IPS-15b (cell line): ENCODE data around the gene WRAP53.

Source experiments
- H3K27me3 ChIP-seq: one replicate; pipeline ENCODE4 v1.6.1; 2013; ENCODE audit warnings: low read length; ENCODE audit not compliant: control insufficient read depth, insufficient read depth
- H3K36me3 ChIP-seq: one replicate; pipeline ENCODE4 v1.6.1; 2013; ENCODE audit warnings: low read length; ENCODE audit not compliant: control insufficient read depth, insufficient read depth
- H3K4me1 ChIP-seq: one replicate; pipeline ENCODE4 v1.6.1; 2013; ENCODE audit warnings: mild to moderate bottlenecking, low read length; ENCODE audit not compliant: control insufficient read depth, insufficient read depth
- H3K4me3 ChIP-seq: one replicate; pipeline ENCODE4 v1.5.1; 2013; ENCODE audit warnings: low read depth, low read length
- H3K9ac ChIP-seq: one replicate; pipeline ENCODE4 v1.6.1; 2013; ENCODE audit warnings: low read depth, mild to moderate bottlenecking, low read length
- H3K9me3 ChIP-seq: one replicate; pipeline ENCODE4 v1.6.1; 2013; ENCODE audit warnings: mild to moderate bottlenecking, low read length; ENCODE audit not compliant: control insufficient read depth, insufficient read depth

The WRAP53 gene

DNA sequence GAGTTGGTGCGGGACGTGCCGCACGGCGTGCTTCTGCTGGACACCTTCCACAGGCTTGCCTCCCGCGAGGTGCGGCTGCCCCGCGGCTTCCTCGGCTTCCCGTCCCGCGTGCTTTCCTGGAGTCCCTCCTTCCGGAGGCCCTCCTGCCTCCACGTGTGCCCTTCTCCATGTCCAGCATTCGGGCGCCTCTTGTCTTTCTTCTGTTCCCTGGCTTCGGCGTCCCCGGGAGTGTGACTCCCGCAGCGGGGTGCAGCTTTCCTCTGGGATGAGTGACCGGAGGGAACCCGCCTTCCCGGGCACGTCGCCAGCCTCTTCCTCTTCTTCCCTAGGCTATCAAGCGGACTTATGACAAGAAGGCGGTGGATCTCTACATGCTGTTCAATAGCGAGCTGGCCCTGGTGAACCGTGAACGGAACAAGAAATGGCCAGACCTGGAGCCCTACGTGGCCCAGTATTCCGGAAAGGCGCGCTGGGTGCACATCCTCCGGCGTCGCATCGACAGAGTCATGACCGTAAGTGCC lies 52.3 kb downstream of the WRAP53 start:
- H3K9me3 ChIP-seq: no peaks in the 10 kb centered on the region
- no peak overlapping the region for H3K4me3 ChIP-seq
- H3K27me3 ChIP-seq: peaks cover 7% of the 10 kb centered on the region

DNA sequence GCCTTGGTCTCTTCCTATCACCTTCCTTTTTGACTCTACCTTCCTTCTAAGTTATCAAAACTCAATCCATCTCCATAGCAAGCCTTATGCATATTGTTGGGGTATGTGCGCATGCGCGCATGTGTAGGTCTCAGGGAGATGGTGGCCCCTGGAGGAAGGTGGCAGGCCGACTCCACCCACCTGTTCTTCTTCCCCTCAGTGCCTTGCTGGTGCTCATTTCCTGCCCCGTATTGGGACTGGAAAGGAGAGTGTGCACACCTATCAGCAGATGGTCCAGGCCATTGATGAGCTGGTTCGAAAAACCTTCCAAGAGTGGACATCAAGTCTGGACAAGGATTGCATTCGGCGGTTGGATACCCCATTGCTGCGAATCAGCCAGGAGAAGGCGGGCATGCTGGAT lies 54.5 kb downstream of the WRAP53 start:
- H3K36me3 ChIP-seq: no peaks in the 10 kb centered on the region
- H3K4me3 ChIP-seq: no peak overlapping the region
- H3K27me3 ChIP-seq: no peaks in the 10 kb centered on the region
- H3K4me1 ChIP-seq: no peaks in the 10 kb centered on the region
- no peaks in the 10 kb centered on the region for H3K9me3 ChIP-seq
- H3K9ac ChIP-seq: no peak overlapping the region

More for the DNA sequence above, 52.3 kb downstream of the WRAP53 start:
- Histone ChIP-seq H3K9ac (no peak overlapping the region), H3K36me3 (no peaks in the 10 kb centered on the region), H3K4me1 (no peaks in the 10 kb centered on the region)

DNA sequence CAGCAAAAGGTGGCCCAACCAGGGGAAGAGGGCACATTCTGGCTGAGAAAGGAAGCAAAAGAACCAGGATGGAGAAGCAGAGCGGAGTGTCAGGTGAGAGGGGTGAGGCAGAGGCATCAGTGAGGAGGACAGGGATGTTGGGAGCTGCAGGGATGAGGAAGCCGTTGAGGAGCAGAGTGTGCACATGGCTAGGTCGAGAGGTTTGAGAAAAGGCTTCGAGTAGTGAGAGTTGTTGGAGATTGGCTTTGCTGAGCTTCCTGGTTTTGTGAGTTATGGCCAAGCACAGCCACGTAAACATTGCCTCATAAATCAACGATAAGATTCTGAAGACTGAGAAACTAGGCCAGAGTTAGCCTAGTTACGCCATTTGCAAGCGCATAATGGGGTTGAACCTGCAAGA lies 56.1 kb downstream of the WRAP53 start:
- Histone ChIP-seq H3K36me3 (no peaks in the 10 kb centered on the region), H3K9me3 (no peaks in the 10 kb centered on the region), H3K4me1 (no peaks in the 10 kb centered on the region), H3K4me3 (no peak overlapping the region), H3K27me3 (no peaks in the 10 kb centered on the region), H3K9ac (no peak overlapping the region)

DNA sequence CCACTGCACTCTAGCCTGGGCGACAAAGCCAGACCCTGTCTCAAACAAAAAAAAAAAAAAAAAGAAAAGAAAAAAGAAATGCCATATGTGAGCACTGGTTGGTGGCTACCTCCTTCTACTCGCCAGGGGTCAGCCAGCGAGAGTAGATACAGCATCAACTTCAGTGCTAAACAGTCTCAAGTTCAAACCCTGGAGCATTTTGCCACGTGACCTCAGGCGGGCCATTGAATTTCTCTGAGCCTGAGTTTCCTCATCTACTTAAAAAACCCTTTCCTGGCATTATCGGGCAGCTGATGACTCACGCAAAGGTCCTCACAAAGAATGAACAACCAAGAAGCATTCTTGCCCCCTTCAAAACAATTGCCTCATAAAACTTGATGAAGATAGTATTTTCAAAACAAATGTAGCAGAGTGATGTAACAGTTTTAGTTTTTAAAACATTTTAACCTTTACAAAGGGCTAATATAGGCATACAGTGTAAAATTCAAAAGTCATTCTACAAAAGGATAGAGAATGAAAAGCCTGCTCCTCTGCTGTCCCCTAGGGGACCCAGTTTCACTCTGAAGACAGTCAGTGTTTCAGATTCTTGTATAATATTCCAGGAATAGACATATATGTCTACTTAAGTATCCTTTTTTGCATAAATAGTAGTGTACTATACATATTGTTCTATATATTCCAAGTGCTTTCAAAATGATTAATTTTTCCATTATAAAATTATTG lies 57.6 kb downstream of the WRAP53 start:
- no peak overlapping the region for H3K4me3 ChIP-seq
- no peaks in the 10 kb centered on the region for H3K36me3 ChIP-seq
- no peak overlapping the region for H3K9ac ChIP-seq
- no peaks in the 10 kb centered on the region for H3K27me3 ChIP-seq
- no peaks in the 10 kb centered on the region for H3K9me3 ChIP-seq
- no peaks in the 10 kb centered on the region for H3K4me1 ChIP-seq

DNA sequence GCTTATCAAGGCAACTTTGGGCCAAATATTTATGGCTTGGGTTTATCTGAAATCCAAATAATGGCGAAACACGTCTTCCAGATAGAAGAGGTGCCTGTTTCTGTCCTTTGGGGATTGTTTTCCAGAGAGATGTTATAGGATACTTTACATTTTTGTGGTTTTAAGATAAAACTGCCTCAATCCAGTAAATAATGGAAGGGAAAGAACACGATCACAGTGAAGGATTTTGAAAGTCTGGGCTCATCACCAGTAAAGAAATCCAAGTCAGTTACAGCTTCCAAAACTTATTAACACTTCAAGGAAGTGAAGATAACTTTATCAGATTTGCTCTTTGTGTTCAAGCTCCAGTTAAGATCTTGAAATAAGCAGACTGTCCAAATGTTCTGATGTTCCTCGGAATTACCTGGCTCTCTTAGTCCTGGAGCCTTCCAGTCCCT lies 59.4 kb downstream of the WRAP53 start:
- H3K36me3 ChIP-seq: no peaks in the 10 kb centered on the region
- H3K27me3 ChIP-seq: no peaks in the 10 kb centered on the region
- no peaks in the 10 kb centered on the region for H3K4me1 ChIP-seq
- no peaks in the 10 kb centered on the region for H3K9me3 ChIP-seq
- no peak overlapping the region for H3K4me3 ChIP-seq
- H3K9ac ChIP-seq: no peak overlapping the region

DNA sequence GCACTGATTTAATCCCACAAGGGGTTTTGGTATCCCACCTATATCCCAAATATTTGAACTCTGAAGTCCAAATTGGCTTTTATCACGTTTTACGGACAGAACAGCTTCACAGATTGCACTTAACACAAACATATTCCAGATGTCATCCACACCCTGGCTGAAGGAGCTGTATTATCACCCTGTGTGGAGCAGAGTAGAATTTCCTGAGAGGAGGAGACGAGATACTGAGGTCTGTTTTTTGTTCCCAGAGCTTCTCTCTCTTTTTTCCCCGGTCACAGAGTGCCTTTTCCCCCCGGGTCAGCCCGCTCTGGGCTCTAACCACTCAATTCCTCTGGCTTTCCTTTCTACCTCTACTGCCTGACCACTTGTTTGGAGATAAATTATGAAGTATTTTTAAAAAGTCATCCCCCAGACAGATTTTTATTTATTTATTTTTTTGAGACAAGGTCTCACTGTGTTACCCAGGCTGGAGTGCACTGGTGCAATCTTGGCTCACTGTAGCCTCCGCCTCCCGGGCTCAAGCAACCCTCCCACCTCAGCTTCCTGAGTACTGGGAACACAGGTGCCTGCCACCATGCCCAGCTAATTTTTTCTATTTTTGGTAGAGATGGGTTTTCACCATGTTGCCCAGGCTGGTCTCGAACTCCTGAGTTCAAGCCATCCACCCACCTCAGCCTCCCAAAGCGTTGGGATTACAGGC lies 59.9 kb downstream of the WRAP53 start:
- no peaks in the 10 kb centered on the region for H3K9me3 ChIP-seq
- no peak overlapping the region for H3K9ac ChIP-seq
- no peaks in the 10 kb centered on the region for H3K4me1 ChIP-seq
- no peaks in the 10 kb centered on the region for H3K36me3 ChIP-seq
- no peak overlapping the region for H3K4me3 ChIP-seq
- H3K27me3 ChIP-seq: no peaks in the 10 kb centered on the region

DNA sequence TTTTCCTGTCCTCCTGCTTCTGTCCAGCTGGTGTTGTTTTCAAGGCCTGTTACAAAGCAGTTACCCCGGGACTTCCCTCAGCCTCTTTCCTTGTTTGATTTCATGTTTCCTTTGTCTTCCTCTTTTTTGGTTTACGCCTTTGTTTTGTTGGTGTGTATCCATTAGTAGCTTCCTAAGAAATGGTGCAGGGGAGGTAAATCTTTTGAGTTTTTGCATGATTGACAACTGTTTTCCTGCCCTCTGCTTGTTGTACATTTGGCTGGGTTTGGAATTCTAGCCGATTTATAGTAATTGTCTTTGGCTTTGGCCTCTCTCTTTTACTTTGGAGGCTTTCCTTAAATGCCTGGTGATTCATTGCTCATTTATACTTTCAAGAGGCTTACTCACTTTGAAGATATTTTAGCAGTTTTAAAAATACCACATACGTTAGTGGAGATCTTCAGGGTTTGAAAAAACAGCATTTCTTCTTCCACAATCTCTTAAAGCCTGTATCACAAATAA lies 62.1 kb downstream of the WRAP53 start:
- no peak overlapping the region for H3K4me3 ChIP-seq
- H3K36me3 ChIP-seq: no peaks in the 10 kb centered on the region
- no peak overlapping the region for H3K9ac ChIP-seq

More for the DNA sequence above, 62.1 kb downstream of the WRAP53 start:
- no peaks in the 10 kb centered on the region for H3K27me3 ChIP-seq
- no peaks in the 10 kb centered on the region for H3K4me1 ChIP-seq
- no peaks in the 10 kb centered on the region for H3K9me3 ChIP-seq
